A673 (cell line): Measurements from ENCODE around the gene NRM. TPM values are rescaled to one million over a fixed set of nuclear protein-coding genes. Genes with fewer than 3 reads are reported as not detected.

Experiments used
- BruUV-seq: library from RNA; stranded (reverse); fragments of 400-500 nt; replicated peaks from 2 replicates; lab custom pipeline; 2021; lab: Mats Ljungman, UMichigan
- CTCF ChIA-PET: fragments of 300-600 bp; sonication (Branson Sonifier 250); formaldehyde crosslinking; loops from one replicate; lab custom pipeline; 2022; ENCODE audit warnings: antibody characterized with exemption; lab: Charles Lee
- POLR2A ChIA-PET: fragments of 300-600 bp; sonication (Branson Sonifier 250); formaldehyde crosslinking; loops from one replicate; lab custom pipeline; 2022; ENCODE audit warnings: antibody characterized with exemption; ENCODE audit not compliant: low non-redundant PET; lab: Charles Lee
- DNase-seq: peaks from one replicate; pipeline ENCODE4 v3.0.0-alpha.2; 2015; ENCODE audit warnings: low spot score
- H3K27ac ChIP-seq: fragments of 200-600 bp; sonication (generic); 2 replicates; pipeline ENCODE4 v1.5.1; 2016; ENCODE audit warnings: mixed run types, low read depth, mild to moderate bottlenecking, mixed read lengths, antibody characterized with exemption, low read length; ENCODE audit not compliant: poor library complexity, severe bottlenecking
- H3K27me3 ChIP-seq: fragments of 200-600 bp; sonication (generic); replicated peaks from 2 replicates; pipeline ENCODE4 v1.6.1; 2017; ENCODE audit warnings: mixed run types, low read depth, mild to moderate bottlenecking, mixed read lengths, antibody characterized with exemption, low read length; ENCODE audit not compliant: insufficient read depth, poor library complexity
- H3K36me3 ChIP-seq: fragments of 200-600 bp; sonication (generic); 2 replicates; pipeline ENCODE4 v1.6.1; 2016; ENCODE audit warnings: mixed run types, mild to moderate bottlenecking, mixed read lengths, antibody characterized with exemption, low read length; ENCODE audit not compliant: insufficient read depth, poor library complexity, severe bottlenecking
- H3K4me1 ChIP-seq: fragments of 200-600 bp; sonication (generic); 2 replicates; pipeline ENCODE4 v1.6.1; 2017; ENCODE audit warnings: mixed run types, mild to moderate bottlenecking, mixed read lengths, antibody characterized with exemption, low read length; ENCODE audit not compliant: insufficient read depth, poor library complexity, severe bottlenecking
- H3K4me3 ChIP-seq: fragments of 200-600 bp; sonication (generic); 2 replicates; pipeline ENCODE4 v1.5.1; 2016; ENCODE audit warnings: low read depth, mixed run types, mild to moderate bottlenecking, mixed read lengths, low read length; ENCODE audit not compliant: poor library complexity, severe bottlenecking
- H3K9me3 ChIP-seq: fragments of 200-600 bp; sonication (generic); 2 replicates; pipeline ENCODE4 v1.6.1; 2016; ENCODE audit warnings: mixed run types, low read depth, mild to moderate bottlenecking, mixed read lengths, antibody characterized with exemption, low read length; ENCODE audit not compliant: poor library complexity, severe bottlenecking
- CTCF ChIP-seq: fragments of 300-800, 200-600 bp; sonication (generic); conservative IDR thresholded peaks from 2 replicates; pipeline ENCODE4 v1.5.1; 2017; ENCODE audit warnings: low read depth, mild to moderate bottlenecking, antibody characterized with exemption, low read length, moderate library complexity, mixed read lengths
- EZH2 ChIP-seq: fragments of 200-600 bp; sonication (generic); IDR thresholded peaks from 2 replicates; pipeline ENCODE4 v1.6.1; 2017; ENCODE audit warnings: borderline replicate concordance, low read depth, mild to moderate bottlenecking, mixed read lengths, antibody characterized with exemption, low read length; ENCODE audit not compliant: poor library complexity, severe bottlenecking
- intact Hi-C: fragments of 100-400 bp; cut with micrococcal nuclease; formaldehyde crosslinking; loops from one replicate; pipeline ENCODE4 v1.10.0; 2022; ENCODE audit not compliant: unreplicated experiment
- total RNA-seq: library from RNA; stranded (reverse); gene quantifications from 2 replicates; pipeline ENCODE4 v1.2.3, GENCODE V29; 2021

The NRM gene
- total RNA-seq, 1 experiment from 2014 or later, result 49.8 TPM

- Histone ChIP-seq H3K27me3 (no peaks in the 10 kb centered on the region), H3K4me3 (peak overlapping the region; percentile 75), H3K36me3 (no peaks in the 10 kb centered on the region), H3K9me3 (no peaks in the 10 kb centered on the region), H3K27ac (peak overlapping the region; percentile 70), H3K4me1 (peaks cover 35% of the 10 kb centered on the region)
- CTCF ChIA-PET, result no interaction called here
- no TSS peak for BruUV-seq
- POLR2A ChIA-PET, result interaction anchor here (0.5 to 1.1 kb wide), 2 partner anchors 23 to 27 kb away, joined by 3 read pairs; partner anchors contain the start of gene MDC1
- DNase-seq, result no peak
- intact Hi-C loops, result loop anchor here (2.0 kb wide), 1 partner anchor 27 kb away; the partner anchor contains the start of gene MDC1
- TF ChIP-seq CTCF (no peak), EZH2 (no peak)
Measured at GRCh38 chr6:30689985-30690384, 799 bp downstream of the NRM start.

GRCh38 chr6:30689022-30689865, 1.5 kb downstream of the NRM start:
- H3K27ac ChIP-seq, result peak overlapping the region; percentile 70
- H3K9me3 ChIP-seq, result no peaks in the 10 kb centered on the region
- no peaks in the 10 kb centered on the region for H3K27me3 ChIP-seq
- DNase-seq, result no peak
- BruUV-seq, result no TSS peak
- H3K4me1 ChIP-seq, result peaks cover 43% of the 10 kb centered on the region
- no peaks in the 10 kb centered on the region for H3K36me3 ChIP-seq
- intact Hi-C loops, result no loop called here
- H3K4me3 ChIP-seq, result peak overlapping the region; percentile 75
- TF ChIP-seq CTCF, result no peak
- POLR2A ChIA-PET, result interaction anchor here (1.1 kb wide), 1 partner anchor 28 kb away, joined by 3 read pairs; the partner anchor contains the start of gene MDC1
- CTCF ChIA-PET, result interaction anchor here (0.6 kb wide), 1 partner anchor 33 kb away, joined by 3 read pairs; no protein-coding TSS in a partner anchor

GRCh38 chr6:30688569-30688968, 2.2 kb downstream of the NRM start:
- Histone ChIP-seq H3K9me3 (no peaks in the 10 kb centered on the region), H3K4me1 (peaks cover 47% of the 10 kb centered on the region), H3K36me3 (no peaks in the 10 kb centered on the region), H3K27me3 (no peaks in the 10 kb centered on the region), H3K27ac (peak overlapping the region; percentile 80), H3K4me3 (no peak overlapping the region)
- POLR2A ChIA-PET, result interaction anchor here (1.1 kb wide), 1 partner anchor 29 kb away, joined by 3 read pairs; the partner anchor contains the start of gene MDC1
- intact Hi-C loops, result no loop called here
- DNase-seq, result no peak
- no TSS peak for BruUV-seq
- TF ChIP-seq EZH2, result no peak
- no peak for TF ChIP-seq CTCF
- CTCF ChIA-PET, result interaction anchor here (0.6 to 0.8 kb wide), 2 partner anchors 9 to 34 kb away, joined by 3 to 4 read pairs; no protein-coding TSS in a partner anchor
